Spleen (tissue), 7 donors: Measurements from ENCODE around the gene AKT3.
"Not testable (repeated sequence)": the region's sequence is repeated elsewhere in the genome, so short reads cannot be mapped to it uniquely, and the experiment has no call there.

Experiments
- CTCF ChIP-seq, 11 experiments: fragments of 200-600 bp in 7 of 11; fragments of 450-650 bp in 4 of 11; sonication (generic) in 4 of 11; IDR thresholded peaks in 8 of 11; conservative IDR thresholded peaks in 3 of 11; 1 replicate in 7 of 11; 2 replicates in 4 of 11; pipeline versions ENCODE4 v1.4.0 to v1.8.0; 2016 to 2021; ENCODE audit warnings: antibody characterized with exemption in 11 of 11, inconsistent platforms in 4 of 11, mild to moderate bottlenecking in 1 of 11
- POLR2A ChIP-seq, 3 donors: fragments of 450-650 bp; IDR thresholded peaks; one replicate each; pipeline ENCODE4 v1.5.1; 2017; ENCODE audit warnings: antibody characterized with exemption in 3 of 3, mild to moderate bottlenecking in 1 of 3
- donor health status: DM: no; HTN: no; CAD: no; lungs with moderate emphysema.
- donor health status: DM: no; HTN: no; CAD: no.
- donor health status: DM: no; HTN: no; CAD: no.

- TF ChIP-seq CTCF (IDR thresholded peaks at IDR 0.05 in 8 of 11, conservative IDR thresholded peaks at IDR 0.05 in 3 of 11); POLR2A (IDR thresholded peaks at IDR 0.05): not testable (repeated sequence)
Observed at GRCh38 chr1:243589286-243589685, 260.8 kb downstream of the AKT3 start.
